NK-92 treated with Interleukin-12 subunit alpha and Interleukin-12 subunit beta, amount 100 ng/mL, for 24 hours (cell line): Measurements from ENCODE around the gene BLOC1S3.

Source experiments
- DNase-seq: peaks from one replicate; lab custom pipeline; 2025; lab: John Stamatoyannopoulos, UW

The BLOC1S3 gene

DNA sequence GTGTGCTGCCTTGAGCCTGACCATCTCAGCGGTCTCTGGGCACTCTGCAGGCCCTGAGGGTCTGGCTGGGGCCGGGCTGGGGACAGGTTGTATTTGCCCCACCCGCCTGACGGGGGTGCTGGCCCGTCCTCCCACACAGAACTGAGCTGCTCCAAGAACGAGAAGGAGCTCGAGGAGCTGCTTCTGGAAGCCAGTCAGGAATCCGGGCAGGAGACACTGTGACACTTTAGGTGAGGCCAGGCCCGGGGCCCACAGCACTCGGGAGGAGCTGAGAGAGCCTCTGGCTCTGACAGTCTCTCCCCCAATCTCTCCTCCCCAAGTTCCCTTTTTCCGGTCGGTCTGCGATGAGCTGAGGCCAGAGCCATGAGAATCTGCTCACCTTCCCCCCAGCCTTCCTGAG lies 32.3 kb upstream of the BLOC1S3 start:
- DNase-seq, result no peak

DNA sequence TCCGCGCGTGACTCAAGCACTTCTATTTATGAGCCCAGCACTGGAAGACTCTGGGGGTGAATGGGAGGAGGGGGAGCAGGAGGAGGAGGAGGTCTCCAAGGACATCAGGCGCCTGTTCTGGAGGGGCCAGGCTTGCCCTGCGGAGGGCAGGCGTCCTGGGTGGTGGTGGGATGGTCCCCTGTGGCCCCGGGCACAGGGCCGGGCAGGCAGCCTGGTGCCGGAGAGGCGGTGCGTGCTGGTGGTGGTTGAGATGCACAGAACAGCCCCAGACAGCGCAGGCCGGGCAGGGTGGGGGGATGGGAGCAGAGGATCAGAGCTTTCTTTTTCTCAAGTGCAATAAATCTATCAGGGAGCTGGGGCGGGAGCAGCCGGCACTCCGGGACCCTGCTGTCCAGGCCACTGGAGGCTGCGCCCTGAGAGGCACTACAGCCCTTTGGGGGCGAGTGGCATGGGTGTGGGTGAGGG lies 31.8 kb upstream of the BLOC1S3 start:
- no peak for DNase-seq

DNA sequence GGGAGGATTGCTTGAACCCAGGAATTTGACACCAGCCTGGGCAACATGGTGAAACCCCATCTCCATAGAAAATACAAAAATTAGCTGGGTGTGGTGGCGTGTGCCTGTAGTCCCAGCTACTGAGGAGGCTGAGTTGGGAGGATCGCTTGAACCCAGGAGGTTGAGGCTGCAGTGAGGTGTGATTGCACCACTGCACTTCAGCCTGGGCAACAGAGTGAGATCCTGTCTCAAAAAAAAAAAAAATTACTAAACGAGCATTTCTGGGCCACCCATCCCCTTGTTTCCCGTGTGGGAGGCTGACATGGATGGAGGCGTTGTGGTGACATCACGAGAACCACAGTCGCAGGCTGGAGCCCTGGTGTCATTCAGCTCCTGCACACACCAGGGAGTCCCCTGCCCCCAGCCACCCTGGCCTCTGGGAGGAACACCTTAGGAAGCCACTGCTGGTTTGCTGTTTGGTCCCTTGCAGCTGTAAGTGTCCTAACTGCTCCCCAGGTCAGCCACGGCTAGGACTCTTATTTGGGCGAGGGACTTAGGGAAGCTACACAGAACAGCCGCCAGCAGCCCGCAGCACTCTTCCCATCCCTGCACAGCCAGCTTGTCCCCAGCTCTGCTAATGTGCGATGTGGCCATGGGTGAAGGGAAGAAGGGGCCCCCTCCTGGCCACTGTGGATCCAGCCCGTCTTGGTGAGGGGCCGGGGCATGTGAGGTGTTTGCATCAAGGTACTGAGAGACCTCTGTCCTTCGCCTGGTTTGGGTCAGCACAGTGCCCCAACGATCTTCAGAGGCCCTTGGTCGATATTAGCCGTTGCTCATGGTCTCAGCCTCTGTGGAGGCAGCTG lies 30.5 kb upstream of the BLOC1S3 start:
- no peak for DNase-seq

DNA sequence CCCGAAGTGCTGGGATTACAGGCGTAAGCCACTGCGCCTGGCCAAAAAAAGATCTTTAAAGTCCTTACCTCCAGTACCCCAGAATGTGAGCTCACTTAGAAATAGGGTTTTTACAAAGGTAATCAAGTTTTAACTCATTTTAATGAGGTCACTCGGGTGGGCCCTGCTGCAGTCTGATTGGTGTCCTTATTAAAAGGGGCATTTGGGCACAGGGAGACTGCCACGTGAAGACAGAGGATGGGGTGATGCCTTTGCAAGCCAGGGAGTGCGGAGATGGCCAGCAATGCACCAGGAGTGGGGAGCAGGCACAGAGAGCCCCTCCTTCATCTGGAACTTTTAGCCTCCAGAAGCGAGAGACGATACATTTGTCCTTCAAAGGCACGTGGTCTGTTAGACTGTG lies 29.5 kb upstream of the BLOC1S3 start:
- DNase-seq, result no peak

DNA sequence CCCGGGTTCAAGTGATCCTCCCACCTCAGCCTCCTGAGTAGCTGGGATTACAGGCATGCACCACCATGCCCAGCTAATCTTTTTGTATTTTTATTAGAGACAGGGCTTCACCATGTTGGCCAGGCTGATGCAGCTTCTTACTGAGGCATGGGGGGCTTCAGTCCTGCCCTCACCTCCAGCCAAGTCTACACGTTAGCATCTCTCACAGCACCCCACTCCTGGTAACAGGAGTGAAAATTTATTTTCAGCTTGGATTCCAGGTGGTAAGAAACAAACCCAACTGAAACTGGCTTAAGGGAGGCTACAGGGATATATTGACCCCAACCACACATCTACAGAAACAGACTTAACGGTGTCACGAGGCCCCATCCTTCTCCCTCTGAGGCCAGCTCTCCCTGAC lies 28.4 kb upstream of the BLOC1S3 start:
- DNase-seq, result no peak

DNA sequence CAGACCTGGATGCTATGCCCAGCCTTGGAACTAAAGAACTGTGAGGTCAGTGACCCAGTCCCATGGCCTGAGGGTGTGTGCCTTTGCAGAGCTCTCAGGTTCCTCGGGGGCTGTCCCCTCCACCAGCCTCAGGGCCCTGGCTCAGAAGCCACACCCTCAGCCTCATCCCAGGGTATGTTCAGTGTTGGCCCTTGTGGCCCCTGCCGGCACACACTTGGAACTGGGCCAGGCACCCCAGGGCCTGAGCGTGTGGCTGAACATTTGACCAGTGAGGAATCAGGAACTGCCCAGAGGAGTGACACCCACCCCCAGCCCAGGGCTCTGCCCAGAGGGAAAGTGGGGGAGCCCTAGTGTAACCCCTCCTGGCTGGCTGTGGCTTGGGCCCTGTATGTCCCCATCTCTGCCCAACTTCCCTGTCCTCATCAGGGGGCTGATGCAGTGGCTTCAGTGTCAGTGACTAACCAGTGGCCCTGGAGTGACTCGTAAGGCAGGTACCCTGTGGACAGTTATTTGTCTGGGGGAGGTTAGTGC lies 27.8 kb upstream of the BLOC1S3 start:
- DNase-seq, result no peak

DNA sequence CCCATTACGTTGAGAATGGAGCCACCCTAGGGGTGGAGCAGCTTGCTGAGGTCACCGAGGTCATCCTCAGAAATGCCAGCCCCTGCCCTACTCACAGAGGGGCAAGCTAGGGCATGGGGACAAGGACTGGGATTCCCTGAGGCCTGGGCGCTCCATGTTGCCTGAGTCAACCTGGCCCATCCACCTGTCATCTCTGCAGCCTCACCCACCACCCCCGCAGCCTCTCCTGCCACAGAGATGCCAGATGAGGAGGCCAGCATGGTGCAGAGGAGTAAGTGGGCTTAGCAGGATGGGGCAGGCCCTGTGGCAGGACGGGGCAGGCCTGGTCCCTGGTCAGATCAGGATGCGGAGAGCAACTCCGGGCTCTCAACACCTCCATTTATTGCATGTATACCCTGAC lies 27.3 kb upstream of the BLOC1S3 start:
- no peak for DNase-seq

DNA sequence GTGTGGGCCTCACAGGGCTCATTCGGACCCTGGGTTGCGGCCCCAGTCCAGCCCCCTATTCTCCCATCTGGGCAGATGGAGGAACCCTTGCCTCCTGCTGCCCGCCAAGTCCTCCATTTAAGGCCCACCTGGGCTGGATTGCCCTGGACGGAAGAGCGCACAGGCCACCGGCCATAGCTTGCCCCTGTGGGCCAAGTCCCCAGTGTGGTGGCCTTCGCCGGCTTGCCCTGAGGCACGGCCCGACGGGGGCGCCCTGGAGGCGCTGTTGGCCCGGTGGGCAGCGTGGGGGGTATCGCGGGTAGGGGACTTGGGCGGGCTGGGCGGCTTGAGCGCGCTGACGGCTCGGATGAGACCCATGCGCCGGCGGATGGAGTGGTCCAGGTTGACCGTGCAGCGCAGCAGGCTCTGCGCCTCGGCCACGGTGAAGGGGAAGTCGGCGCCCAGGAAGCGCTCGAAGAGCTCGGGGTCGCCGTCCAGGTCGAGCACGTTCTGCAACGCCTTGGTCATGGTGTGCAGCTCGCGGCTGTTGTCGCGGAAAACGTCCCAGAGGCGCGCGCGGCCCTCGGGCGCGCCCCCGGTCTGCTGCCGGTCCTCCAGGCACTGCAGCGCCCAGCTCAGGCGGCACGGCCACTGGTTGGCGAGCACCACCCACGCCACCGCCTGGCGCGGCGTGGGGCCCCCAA lies 26.6 kb upstream of the BLOC1S3 start:
- no peak for DNase-seq

DNA sequence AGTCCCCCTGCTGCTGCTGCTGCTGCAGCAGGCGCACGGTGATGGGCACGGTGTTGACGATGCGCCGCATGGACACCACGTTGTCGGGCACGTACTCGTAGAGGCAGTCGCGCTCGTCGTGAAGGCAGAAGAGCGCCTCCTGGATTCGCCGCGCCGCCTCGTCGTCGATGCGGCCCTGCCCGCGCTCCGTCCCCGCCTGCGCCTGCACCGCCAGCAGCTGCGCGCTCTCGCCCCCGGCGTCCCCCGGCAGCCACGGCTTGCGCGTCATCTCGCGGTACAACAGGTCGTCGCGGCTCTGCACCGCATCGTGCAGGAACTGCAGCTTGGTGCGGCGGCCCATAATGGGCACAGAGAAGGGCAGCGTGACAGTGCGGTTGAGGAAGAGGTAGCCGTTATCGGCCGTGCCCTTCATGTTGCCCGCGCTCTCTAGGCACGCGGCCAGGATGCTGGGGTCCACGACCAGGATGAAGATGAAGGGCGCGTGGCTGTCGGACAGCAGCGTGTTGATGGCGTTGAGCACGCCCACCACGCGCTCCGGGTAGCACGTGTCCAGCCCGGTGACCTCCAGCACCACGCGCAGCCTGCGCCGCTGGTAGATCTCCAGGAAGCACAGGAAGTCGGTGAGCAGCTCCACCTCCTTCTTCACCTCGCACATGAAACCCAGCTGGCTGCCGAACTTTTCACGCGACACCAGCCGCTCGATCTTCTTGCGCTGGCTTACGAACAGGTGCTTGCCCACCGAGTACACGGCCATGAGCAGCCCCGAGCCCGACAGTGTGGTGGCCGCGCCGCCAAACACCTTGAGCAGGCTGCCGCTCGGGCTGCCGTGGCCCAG lies 25.9 kb upstream of the BLOC1S3 start:
- DNase-seq, result no peak

DNA sequence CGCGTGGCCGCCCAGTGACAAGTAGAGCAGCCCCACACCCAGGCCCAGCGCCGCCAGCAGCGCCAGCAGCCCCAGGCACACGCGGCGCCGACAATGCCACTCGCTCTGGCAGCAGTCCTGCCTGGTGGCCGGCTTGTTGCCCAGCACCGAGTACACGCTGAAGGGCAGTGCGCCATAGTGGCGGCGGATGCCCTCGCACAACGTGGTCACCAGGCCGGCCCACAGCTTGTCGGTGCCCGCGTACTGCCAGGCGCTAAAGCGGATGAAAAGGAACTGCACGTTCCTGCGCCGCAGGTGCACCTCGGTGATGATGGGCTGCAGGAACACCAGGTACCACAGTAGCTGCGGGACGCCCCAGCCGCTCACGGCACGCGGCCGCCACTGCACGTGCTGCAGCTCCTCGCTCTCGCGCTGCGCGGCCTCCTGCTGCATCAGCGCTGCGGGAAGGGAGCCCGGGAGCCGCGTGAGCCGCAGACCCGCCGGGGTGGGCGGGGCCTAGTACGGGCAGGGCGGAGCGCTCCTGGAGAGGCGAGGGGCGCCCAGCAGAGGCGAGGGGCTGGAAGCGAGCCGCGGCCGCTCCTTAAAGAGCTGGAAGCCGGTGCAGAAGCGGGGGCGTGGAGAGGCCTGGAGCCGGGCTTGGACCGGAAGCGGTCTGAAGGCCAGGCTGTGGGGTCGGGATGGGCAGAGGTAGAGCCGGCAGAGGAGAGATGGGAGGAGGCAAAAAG lies 25.1 kb upstream of the BLOC1S3 start:
- DNase-seq, result no peak

DNA sequence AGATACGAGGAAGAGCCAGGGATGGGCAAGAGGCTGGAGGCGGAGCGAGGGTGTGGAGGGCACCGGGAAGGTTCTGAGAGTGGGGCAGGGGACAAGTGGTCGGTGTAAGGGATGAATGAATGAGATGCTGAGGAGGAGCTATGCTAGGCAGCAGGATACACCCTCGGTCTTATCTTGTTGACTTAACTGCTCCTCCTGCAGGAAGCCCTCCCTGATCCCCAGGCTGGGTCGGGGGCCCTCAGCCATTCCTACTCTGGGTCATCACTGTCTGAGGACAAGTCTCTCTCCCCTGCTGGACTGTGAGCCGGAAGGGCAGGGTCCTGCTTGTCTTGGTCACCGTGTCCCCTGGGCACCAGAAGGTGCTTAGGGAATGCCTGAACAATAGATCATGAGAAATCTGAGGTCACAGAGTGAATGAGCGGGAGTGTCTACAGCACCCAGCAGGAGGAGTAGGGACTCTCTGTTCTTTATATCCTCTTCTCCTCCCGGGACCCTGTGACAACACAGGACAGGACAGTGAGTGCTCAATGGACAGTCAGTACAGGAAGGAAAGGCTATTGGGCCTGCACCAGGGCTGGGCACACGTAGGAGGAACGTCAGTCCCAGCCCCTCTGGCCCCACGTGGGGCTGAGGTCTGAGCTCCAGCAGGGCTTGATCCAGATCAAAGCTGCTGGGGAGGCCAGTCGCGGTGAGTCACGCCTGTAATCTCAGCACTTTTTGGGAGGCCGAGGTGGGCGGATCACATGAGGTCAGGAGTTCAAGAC lies 24.3 kb upstream of the BLOC1S3 start:
- DNase-seq, result no peak

DNA sequence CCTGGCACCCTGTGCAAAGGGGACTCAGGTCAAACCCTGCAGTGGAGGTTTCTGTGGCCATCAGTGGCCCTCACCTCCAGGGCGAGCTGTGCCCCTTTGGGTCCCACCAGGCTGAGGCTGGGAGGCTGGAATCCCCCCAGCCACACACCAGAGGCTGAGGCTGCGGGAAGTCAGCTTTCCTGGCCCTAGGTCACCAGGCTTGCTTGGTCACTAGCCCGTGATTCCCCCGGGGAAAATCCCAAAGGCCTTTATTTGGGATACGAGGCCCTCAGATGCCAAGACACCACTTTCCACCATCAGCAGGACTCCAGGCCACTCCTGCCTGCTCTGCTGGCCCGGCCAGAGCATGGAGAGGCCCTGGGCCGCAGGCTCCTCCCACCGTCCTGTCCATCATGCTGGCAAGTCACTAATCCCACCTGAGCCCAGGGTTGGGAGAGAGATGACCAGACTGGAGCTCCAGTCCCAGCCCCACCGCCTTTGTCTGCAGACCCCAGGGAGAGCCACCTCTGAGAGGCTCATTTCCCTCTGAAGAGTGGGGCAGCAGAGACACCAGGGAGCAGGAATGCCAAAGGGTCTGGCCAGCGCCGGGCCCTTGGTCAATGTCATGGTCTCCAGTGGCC lies 22.5 kb upstream of the BLOC1S3 start:
- no peak for DNase-seq

DNA sequence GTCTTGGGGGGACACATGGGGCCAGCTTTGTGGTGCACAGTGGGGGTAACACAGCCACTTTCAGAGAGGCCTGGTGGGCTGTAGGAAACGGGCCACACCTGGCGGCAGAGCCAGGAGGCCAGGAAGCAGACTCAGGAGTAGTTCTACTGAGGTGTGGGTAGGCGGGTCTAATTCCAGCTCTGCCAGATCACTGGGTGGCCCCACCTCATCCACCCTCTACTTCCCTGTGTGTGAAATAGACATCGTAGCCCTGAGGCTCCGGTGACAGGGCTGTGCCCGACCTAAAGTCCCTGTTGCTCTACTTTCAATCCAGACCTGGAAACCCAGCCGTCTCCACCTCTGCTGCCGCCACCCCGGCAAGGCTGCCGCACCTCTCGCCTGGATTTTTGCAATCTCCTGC lies 21.8 kb upstream of the BLOC1S3 start:
- no peak for DNase-seq

DNA sequence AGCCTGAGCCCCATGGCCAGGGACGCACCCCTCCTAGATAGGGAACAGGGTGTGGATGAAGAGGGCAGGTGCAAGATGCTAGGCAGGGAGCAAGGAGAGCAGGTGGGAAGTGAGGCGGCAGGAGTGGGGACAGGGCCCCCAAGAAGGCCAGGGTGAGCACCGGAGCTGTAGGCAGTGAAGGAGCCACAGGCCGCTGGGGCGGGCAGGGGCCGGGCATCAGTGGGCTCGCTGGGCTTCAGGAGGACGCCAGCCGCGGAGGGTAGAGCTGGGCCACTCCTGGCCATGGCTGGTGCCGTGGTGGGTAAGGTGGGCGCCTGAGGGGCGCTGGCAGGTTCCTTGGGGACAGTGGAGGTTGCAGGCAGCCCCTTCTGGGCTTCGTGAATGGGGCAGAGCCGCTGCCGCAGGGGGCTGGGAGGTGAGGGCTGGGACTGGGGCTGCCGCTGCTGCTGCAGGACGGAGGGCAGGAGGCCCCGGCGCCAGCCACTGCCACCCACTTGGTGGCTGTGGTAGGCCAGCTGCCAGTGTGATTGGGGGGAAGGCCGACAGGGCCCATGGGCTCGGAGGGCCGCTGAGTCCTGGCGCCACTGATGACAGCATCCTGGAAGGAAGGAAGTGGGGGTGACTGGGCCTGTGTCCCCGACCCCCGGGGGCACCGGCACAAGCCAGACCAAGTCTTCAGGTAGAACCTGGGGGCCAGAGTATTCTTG lies 19.9 kb upstream of the BLOC1S3 start:
- no peak for DNase-seq

DNA sequence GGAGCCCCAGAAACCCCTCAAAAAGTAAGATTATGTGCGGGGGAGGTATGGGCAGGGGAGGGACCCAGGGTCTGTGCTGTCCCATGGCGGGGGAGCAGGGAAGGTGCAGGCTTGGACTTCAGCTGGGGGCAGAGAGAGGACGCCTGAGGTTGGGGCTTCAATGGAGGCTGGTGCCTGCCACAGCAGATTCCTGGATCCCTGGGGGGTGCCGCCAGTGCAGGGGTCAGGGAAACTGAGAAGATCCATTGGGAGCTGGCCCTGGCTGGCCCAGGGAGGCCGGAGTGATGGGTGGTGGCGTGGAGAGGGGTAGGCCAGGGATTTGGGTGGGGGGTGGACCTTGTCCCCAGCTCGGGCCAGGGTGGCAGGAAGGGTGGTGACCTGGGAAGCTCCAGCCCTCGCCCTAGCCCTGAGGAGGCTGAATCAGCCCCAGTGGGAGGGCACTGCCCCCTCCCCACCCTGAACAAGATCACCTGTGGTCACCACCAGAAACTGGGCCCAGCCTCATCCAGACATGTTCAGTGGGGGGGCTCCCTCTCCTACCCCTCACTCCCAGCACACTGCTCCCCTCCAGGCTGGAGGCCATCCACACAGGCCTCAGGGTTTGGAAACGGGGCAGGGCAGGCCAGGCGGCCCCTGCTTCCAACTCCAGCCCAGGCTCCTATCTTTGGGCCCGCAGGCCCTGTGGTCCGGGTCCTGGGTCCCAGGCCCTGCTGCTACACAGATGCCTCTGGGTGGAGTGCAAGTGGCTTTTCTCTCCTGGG lies 19.2 kb upstream of the BLOC1S3 start:
- no peak for DNase-seq

DNA sequence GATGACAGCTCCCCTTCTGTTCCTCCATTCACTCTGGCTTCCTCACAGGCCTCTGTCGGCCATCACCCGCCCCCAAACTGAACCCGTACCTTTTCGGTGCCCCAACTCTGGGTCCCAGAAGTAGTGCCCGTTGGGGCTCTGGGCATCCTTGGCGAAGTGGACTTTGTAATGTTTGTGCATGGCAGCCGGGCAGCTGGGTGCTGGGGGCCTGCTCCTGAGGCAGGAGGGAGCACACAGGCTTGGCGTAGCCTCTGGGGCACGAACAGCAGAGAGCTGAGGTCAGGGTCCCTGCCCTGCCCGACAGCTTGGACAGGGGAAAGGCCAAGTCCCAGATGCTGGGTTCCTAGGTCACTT lies 18.6 kb upstream of the BLOC1S3 start:
- DNase-seq, result no peak

DNA sequence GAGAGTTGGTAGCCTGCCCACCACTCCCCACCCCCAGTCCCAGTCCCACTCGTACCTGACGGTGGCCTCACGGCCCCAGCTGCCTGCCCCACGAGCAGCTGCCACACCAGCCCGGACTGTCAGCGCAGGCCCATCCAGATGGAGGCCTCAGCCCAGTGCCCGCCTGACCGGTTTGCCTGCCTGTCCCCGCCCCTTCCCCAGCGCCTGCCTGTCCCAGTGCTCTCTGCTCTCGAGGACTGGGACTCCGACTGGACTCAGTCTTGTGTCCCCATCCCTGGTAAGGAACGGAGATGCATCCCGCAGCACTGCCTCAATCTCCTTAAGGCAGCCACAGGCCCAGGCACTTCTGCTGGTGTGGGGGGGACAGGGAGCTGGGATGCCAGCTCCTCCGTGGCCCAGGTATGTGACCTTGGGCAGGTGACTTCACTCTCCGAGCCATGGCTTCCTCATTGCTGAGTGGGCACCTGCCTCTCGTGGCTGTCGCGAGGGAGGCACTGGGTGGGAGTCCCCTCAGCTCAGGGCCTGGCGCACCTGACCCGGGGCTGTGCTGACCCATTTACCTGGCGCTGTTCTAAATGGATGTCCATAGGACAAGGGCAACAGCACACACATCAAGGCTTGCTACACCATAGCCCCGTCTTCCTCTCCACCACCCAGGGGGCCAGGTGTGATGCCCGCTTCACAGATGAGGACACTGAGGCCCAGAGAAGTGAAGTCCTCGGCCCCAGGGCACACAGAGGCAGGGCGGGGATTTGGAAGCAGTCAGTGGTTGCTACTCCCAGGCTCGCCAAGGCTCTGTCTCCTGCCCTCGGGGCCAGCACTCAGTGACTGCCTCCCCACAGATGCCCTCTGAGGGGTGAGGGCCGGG lies 17.5 kb upstream of the BLOC1S3 start, which contains the start of gene NKPD1:
Gene NKPD1 (minus strand): TSS at position 113 of the 868 bp plus-strand sequence. CDS start 832 bp downstream, outside the sequence.
- DNase-seq, result no peak
